ENCODE results near the gene ALS2CL. TPM values are rescaled to one million over a fixed set of nuclear protein-coding genes. Genes with fewer than 3 reads are reported as not detected.
A peak's percentile ranks its signal among the peaks of the same experiment; 100 is the strongest.

ALS2CL gene
- total and polyA plus RNA-seq, 2 experiments from 2014 or later = 3.4 to 11.8 TPM

- Histone ChIP-seq H3K79me2 (replicated peaks; ENCODE audit: insufficient read depth) (no peaks in the 10 kb centered on the region), H3K27me3 (ENCODE audit: insufficient read depth) (no peaks in the 10 kb centered on the region), H3K9me2 (ENCODE audit: insufficient read depth) (peaks cover 2% of the 10 kb centered on the region; the same call in 1 of the 2 replicates), H2AFZ (peak overlapping the region; percentile 87), H3K4me2 (peak overlapping the region; percentile 46; the same call in 1 of the 2 replicates), H4K20me1 (replicated peaks; ENCODE audit: insufficient read depth) (no peaks in the 10 kb centered on the region), H3K4me1 (ENCODE audit: insufficient read depth) (peaks cover 16% of the 10 kb centered on the region), H3K27ac (ENCODE audit: low read depth) (no peak overlapping the region), H3F3A (replicated peaks; ENCODE audit: low read depth) (no peaks in the 10 kb centered on the region), H3K4me3 (no peak overlapping the region), H3K36me3 (ENCODE audit: insufficient read depth) (no peaks in the 10 kb centered on the region)
- TF ChIP-seq, protein P1, sequence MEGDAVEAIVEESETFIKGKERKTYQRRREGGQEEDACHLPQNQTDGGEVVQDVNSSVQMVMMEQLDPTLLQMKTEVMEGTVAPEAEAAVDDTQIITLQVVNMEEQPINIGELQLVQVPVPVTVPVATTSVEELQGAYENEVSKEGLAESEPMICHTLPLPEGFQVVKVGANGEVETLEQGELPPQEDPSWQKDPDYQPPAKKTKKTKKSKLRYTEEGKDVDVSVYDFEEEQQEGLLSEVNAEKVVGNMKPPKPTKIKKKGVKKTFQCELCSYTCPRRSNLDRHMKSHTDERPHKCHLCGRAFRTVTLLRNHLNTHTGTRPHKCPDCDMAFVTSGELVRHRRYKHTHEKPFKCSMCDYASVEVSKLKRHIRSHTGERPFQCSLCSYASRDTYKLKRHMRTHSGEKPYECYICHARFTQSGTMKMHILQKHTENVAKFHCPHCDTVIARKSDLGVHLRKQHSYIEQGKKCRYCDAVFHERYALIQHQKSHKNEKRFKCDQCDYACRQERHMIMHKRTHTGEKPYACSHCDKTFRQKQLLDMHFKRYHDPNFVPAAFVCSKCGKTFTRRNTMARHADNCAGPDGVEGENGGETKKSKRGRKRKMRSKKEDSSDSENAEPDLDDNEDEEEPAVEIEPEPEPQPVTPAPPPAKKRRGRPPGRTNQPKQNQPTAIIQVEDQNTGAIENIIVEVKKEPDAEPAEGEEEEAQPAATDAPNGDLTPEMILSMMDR (conservative IDR thresholded peaks at IDR 0.05; ENCODE audit: low read depth in 2 of 2) = no peak
- TF ChIP-seq POLR2AphosphoS5 (IDR thresholded peaks at IDR 0.05; ENCODE audit: low read depth) (no peak), CREB1 (CRISPR knock-in tag; IDR thresholded peaks at IDR 0.05; ENCODE audit: low read depth) (0 out of 2 replicates have a peak, but pooled peaks have one; percentile 6)
- peaks cover 8% of the 10 kb centered on the region for H3K27me3 Mint-ChIP-seq (ENCODE audit: insufficient read depth, low read depth, poor library complexity)
- H3K4me3 Mint-ChIP-seq = no peak overlapping the region; the same call in 2 of the 3 replicates
- no peaks in the 10 kb centered on the region for H3K9me3 Mint-ChIP-seq
- H3K36me3 Mint-ChIP-seq (ENCODE audit: low read depth) = no peaks in the 10 kb centered on the region
- DNase-seq (ENCODE audit: low spot score) = peak; percentile 56
- H3K4me1 Mint-ChIP-seq = peaks cover 25% of the 10 kb centered on the region
- peak; percentile 90 for ATAC-seq
- peak overlapping the region; percentile 28; the same call in 1 of the 2 replicates for H3K27ac Mint-ChIP-seq
Observed at GRCh38 chr3:46619845-46620778, 73.4 kb downstream of the ALS2CL start.

Small RNA genes within 50 kb of the gene (small RNA-seq; reads per million reads assigned to genes)
- gene RF00591 (ENCODE audit: low replicate concordance) = not detected

Other genes with a start within 250 kb of the ALS2CL start
- gene LTF, start 228.8 kb downstream of the ALS2CL start, total RNA-seq (2014; rRNA removed; shearing (Covaris generic)) = 1.3 and 3.5 TPM in 2 replicates
- gene LTF, start 228.8 kb downstream of the ALS2CL start, polyA plus RNA-seq (2016; fragmentation: Nextera tagmentation; extraction: Ambion mirVana) = 0.73 and 0.89 TPM in 2 replicates
- gene RTP3, start 195.7 kb downstream of the ALS2CL start, total RNA-seq (2014; rRNA removed; shearing (Covaris generic)) = 0.97 TPM in 1 of 2 replicates, not detected in the other
- 0.16 TPM in 1 of 2 replicates, not detected in the other for gene RTP3, start 195.7 kb downstream of the ALS2CL start, polyA plus RNA-seq (2016; fragmentation: Nextera tagmentation; extraction: Ambion mirVana)
- 5.5 and 7.1 TPM in 2 replicates for gene LRRC2, start 127.4 kb downstream of the ALS2CL start, total RNA-seq (2014; rRNA removed; shearing (Covaris generic))
- gene LRRC2, start 127.4 kb downstream of the ALS2CL start, polyA plus RNA-seq (2016; fragmentation: Nextera tagmentation; extraction: Ambion mirVana) = 4.0 and 6.5 TPM in 2 replicates
- gene FAM240A, start 81.2 kb downstream of the ALS2CL start, total RNA-seq (2014; rRNA removed; shearing (Covaris generic)) = not detected in 2 replicates
- gene FAM240A, start 81.2 kb downstream of the ALS2CL start, polyA plus RNA-seq (2016; fragmentation: Nextera tagmentation; extraction: Ambion mirVana) = 0.18 TPM in 1 of 2 replicates, not detected in the other
- 0.16 and 1.2 TPM in 2 replicates for gene TMIE, start 7.7 kb upstream of the ALS2CL start, total RNA-seq (2014; rRNA removed; shearing (Covaris generic))
- gene TMIE, start 7.7 kb upstream of the ALS2CL start, polyA plus RNA-seq (2016; fragmentation: Nextera tagmentation; extraction: Ambion mirVana) = 0.70 and 0.84 TPM in 2 replicates
- 1.4 and 1.5 TPM in 2 replicates for gene PRSS50, start 24.2 kb upstream of the ALS2CL start, total RNA-seq (2014; rRNA removed; shearing (Covaris generic))
- gene PRSS50, start 24.2 kb upstream of the ALS2CL start, polyA plus RNA-seq (2016; fragmentation: Nextera tagmentation; extraction: Ambion mirVana) = 0.50 and 0.60 TPM in 2 replicates
- not detected in 2 replicates for gene MYL3, start 169.8 kb upstream of the ALS2CL start, total RNA-seq (2014; rRNA removed; shearing (Covaris generic))
- 1.0 TPM in 1 of 2 replicates, not detected in the other for gene MYL3, start 169.8 kb upstream of the ALS2CL start, polyA plus RNA-seq (2016; fragmentation: Nextera tagmentation; extraction: Ambion mirVana)
- gene PTH1R, start 184.0 kb upstream of the ALS2CL start, total RNA-seq (2014; rRNA removed; shearing (Covaris generic)) = 1.3 and 5.7 TPM in 2 replicates
- gene PTH1R, start 184.0 kb upstream of the ALS2CL start, polyA plus RNA-seq (2016; fragmentation: Nextera tagmentation; extraction: Ambion mirVana) = 1.1 and 1.9 TPM in 2 replicates

All from GM23338 (cell line).